SK-N-SH treated with all-trans-retinoic acid at 6 μM for 48 hours (cell line): ENCODE measurements around the gene EXOC1.

Experiments
- ATAC-seq: fragments of 200-7000 bp; cut with Tn5 transposase; 3 replicates; pipeline ENCODE4 v1.9.1; 2020; ENCODE audit warnings: mild to moderate bottlenecking, moderate library complexity
- ARNTL ChIP-seq: fragments of 450-650 bp; formaldehyde crosslinking; IDR thresholded peaks from 2 replicates; pipeline ENCODE4 v1.5.0; 2020; ENCODE audit warnings: low read depth, mild to moderate bottlenecking, moderate library complexity, borderline replicate concordance
- BACH2 ChIP-seq: fragments of 250-450 bp; sonication (Bioruptor Pico); IDR thresholded peaks from 2 replicates; pipeline ENCODE4 v1.9.0; 2021; ENCODE audit warnings: mild to moderate bottlenecking, borderline replicate concordance
- CSDC2 ChIP-seq: fragments of 250-450 bp; sonication (Bioruptor Pico); IDR thresholded peaks from 2 replicates; pipeline ENCODE4 v1.5.0; 2020; ENCODE audit warnings: mild to moderate bottlenecking, moderate library complexity
- ESRRG ChIP-seq: fragments of 250-450 bp; sonication (Bioruptor Pico); IDR thresholded peaks from 2 replicates; pipeline ENCODE4 v1.6.1; 2021; ENCODE audit warnings: mild to moderate bottlenecking
- GLIS3 ChIP-seq: fragments of 250-450 bp; sonication (Bioruptor Pico); IDR thresholded peaks from 2 replicates; pipeline ENCODE4 v1.5.0; 2020; ENCODE audit warnings: mild to moderate bottlenecking, moderate library complexity
- ISL1 ChIP-seq: fragments of 250-450 bp; sonication (Bioruptor Pico); IDR thresholded peaks from 2 replicates; pipeline ENCODE4 v2.1.2; 2022; ENCODE audit warnings: mild to moderate bottlenecking, moderate library complexity
- OSR1 ChIP-seq: fragments of 250-450 bp; sonication (Bioruptor Pico); IDR thresholded peaks from 2 replicates; pipeline ENCODE4 v1.8.0; 2022; ENCODE audit warnings: moderate library complexity, mild to moderate bottlenecking, inconsistent platforms
- PPARA ChIP-seq: fragments of 250-450 bp; sonication (Bioruptor Pico); IDR thresholded peaks from 2 replicates; pipeline ENCODE4 v1.5.0; 2020; ENCODE audit warnings: mild to moderate bottlenecking, borderline replicate concordance
- RARB ChIP-seq: fragments of 250-450 bp; sonication (Bioruptor Pico); IDR thresholded peaks from 2 replicates; pipeline ENCODE4 v1.8.0; 2021; ENCODE audit warnings: mild to moderate bottlenecking, moderate library complexity
- SNAI2 ChIP-seq: fragments of 250-450 bp; sonication (Bioruptor Pico); IDR thresholded peaks from 2 replicates; pipeline ENCODE4 v1.5.0; 2020; ENCODE audit warnings: mild to moderate bottlenecking, moderate library complexity
- TCF4 ChIP-seq: fragments of 250-450 bp; sonication (Bioruptor Pico); IDR thresholded peaks from 2 replicates; pipeline ENCODE4 v1.8.0; 2021; ENCODE audit warnings: mild to moderate bottlenecking, moderate library complexity, borderline replicate concordance
- TOX ChIP-seq: fragments of 250-450 bp; sonication (Bioruptor Pico); IDR thresholded peaks from 2 replicates; pipeline ENCODE4 v1.8.0; 2021; ENCODE audit warnings: mild to moderate bottlenecking, moderate library complexity, borderline replicate concordance
- ZC3H10 ChIP-seq: fragments of 250-450 bp; sonication (Bioruptor Pico); IDR thresholded peaks from 2 replicates; pipeline ENCODE4 v1.5.1; 2021; ENCODE audit warnings: mild to moderate bottlenecking, moderate library complexity
- ZFP3 ChIP-seq: fragments of 250-450 bp; sonication (Bioruptor Pico); IDR thresholded peaks from 2 replicates; pipeline ENCODE4 v1.5.0; 2020; ENCODE audit warnings: mild to moderate bottlenecking, moderate library complexity
- ZFP30 ChIP-seq: fragments of 450-650 bp; formaldehyde crosslinking; IDR thresholded peaks from 2 replicates; pipeline ENCODE4 v1.5.0; 2022; ENCODE audit warnings: mild to moderate bottlenecking, moderate library complexity
- ZNF565 ChIP-seq: fragments of 450-650 bp; formaldehyde crosslinking; conservative IDR thresholded peaks from 2 replicates; pipeline ENCODE4 v1.5.0; 2020; ENCODE audit warnings: low read depth, mild to moderate bottlenecking, moderate library complexity
- ZNF70 ChIP-seq: fragments of 450-650 bp; formaldehyde crosslinking; IDR thresholded peaks from 2 replicates; pipeline ENCODE4 v1.5.0; 2020; ENCODE audit warnings: mild to moderate bottlenecking, moderate library complexity
- ZNF8 ChIP-seq: fragments of 450-650 bp; formaldehyde crosslinking; IDR thresholded peaks from 2 replicates; pipeline ENCODE4 v1.5.0; 2020; ENCODE audit warnings: mild to moderate bottlenecking, moderate library complexity
- TF ChIP-seq, protein P1 (sequence below): fragments of 250-450 bp; sonication (Bioruptor Pico); IDR thresholded peaks from 2 replicates; pipeline ENCODE4 v1.5.1; 2021; ENCODE audit warnings: mild to moderate bottlenecking, moderate library complexity
- TF ChIP-seq, protein P2 (sequence below): fragments of 250-450 bp; sonication (Bioruptor Pico); IDR thresholded peaks from 2 replicates; pipeline ENCODE4 v1.5.0; 2020; ENCODE audit warnings: mild to moderate bottlenecking, moderate library complexity
- TF ChIP-seq, protein P3 (sequence below): fragments of 250-450 bp; sonication (Bioruptor Pico); IDR thresholded peaks from 2 replicates; pipeline ENCODE4 v1.8.0; 2020; ENCODE audit warnings: mild to moderate bottlenecking, moderate library complexity, borderline replicate concordance
- TF ChIP-seq, protein P4 (sequence below): fragments of 250-450 bp; sonication (Bioruptor Pico); IDR thresholded peaks from 2 replicates; pipeline ENCODE4 v1.8.0; 2021; ENCODE audit warnings: low read depth, mild to moderate bottlenecking, moderate library complexity, borderline replicate concordance
- TF ChIP-seq, protein P5 (sequence below): fragments of 250-450 bp; sonication (Bioruptor Pico); IDR thresholded peaks from 2 replicates; pipeline ENCODE4 v1.5.1; 2020; ENCODE audit warnings: low read depth, mild to moderate bottlenecking, moderate library complexity

EXOC1 gene

DNA sequence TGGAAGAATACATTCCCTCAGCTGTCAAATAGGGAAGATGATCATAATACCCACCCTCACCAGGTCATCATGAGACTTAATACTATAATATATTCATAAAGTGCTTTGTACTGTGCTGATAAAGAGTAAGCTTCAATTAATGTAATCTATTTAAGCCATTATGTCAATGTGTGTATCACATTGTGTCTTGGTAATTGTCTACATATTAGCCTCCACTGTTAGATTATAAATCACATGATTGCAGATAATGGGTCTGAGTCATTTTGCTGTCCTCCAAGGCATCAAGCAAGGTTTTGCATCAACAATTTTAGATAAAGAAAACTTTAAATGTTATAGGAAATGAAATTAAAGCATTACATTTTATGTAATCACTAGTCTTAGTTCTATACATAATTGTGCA lies 50.1 kb downstream of the EXOC1 start:
- peak; percentile 67 for ATAC-seq
- peak; percentile 97 for TF ChIP-seq TCF4
- no peak for TF ChIP-seq OSR1
- TF ChIP-seq ZNF8 (CRISPR knock-in tag): 0 out of 2 replicates have a peak, but pooled peaks have one; percentile 19
- no peak for TF ChIP-seq TOX
- TF ChIP-seq ZFP3 (CRISPR knock-in tag): no peak
- no peak for TF ChIP-seq BACH2 (CRISPR knock-in tag)
- no peak for TF ChIP-seq ZFP30 (CRISPR knock-in tag)
- no peak for TF ChIP-seq ARNTL (CRISPR knock-in tag)
- no peak for TF ChIP-seq RARB (CRISPR knock-in tag)
- TF ChIP-seq, protein P1, sequence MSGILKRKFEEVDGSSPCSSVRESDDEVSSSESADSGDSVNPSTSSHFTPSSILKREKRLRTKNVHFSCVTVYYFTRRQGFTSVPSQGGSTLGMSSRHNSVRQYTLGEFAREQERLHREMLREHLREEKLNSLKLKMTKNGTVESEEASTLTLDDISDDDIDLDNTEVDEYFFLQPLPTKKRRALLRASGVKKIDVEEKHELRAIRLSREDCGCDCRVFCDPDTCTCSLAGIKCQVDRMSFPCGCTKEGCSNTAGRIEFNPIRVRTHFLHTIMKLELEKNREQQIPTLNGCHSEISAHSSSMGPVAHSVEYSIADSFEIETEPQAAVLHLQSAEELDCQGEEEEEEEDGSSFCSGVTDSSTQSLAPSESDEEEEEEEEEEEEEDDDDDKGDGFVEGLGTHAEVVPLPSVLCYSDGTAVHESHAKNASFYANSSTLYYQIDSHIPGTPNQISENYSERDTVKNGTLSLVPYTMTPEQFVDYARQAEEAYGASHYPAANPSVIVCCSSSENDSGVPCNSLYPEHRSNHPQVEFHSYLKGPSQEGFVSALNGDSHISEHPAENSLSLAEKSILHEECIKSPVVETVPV (CRISPR knock-in tag): peak; percentile 95; the same call in 1 of the 2 replicates
- TF ChIP-seq, protein P2, sequence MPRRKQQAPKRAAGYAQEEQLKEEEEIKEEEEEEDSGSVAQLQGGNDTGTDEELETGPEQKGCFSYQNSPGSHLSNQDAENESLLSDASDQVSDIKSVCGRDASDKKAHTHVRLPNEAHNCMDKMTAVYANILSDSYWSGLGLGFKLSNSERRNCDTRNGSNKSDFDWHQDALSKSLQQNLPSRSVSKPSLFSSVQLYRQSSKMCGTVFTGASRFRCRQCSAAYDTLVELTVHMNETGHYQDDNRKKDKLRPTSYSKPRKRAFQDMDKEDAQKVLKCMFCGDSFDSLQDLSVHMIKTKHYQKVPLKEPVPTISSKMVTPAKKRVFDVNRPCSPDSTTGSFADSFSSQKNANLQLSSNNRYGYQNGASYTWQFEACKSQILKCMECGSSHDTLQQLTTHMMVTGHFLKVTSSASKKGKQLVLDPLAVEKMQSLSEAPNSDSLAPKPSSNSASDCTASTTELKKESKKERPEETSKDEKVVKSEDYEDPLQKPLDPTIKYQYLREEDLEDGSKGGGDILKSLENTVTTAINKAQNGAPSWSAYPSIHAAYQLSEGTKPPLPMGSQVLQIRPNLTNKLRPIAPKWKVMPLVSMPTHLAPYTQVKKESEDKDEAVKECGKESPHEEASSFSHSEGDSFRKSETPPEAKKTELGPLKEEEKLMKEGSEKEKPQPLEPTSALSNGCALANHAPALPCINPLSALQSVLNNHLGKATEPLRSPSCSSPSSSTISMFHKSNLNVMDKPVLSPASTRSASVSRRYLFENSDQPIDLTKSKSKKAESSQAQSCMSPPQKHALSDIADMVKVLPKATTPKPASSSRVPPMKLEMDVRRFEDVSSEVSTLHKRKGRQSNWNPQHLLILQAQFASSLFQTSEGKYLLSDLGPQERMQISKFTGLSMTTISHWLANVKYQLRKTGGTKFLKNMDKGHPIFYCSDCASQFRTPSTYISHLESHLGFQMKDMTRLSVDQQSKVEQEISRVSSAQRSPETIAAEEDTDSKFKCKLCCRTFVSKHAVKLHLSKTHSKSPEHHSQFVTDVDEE (CRISPR knock-in tag): peak; percentile 80; the same call in 1 of the 2 replicates
- TF ChIP-seq, protein P3, sequence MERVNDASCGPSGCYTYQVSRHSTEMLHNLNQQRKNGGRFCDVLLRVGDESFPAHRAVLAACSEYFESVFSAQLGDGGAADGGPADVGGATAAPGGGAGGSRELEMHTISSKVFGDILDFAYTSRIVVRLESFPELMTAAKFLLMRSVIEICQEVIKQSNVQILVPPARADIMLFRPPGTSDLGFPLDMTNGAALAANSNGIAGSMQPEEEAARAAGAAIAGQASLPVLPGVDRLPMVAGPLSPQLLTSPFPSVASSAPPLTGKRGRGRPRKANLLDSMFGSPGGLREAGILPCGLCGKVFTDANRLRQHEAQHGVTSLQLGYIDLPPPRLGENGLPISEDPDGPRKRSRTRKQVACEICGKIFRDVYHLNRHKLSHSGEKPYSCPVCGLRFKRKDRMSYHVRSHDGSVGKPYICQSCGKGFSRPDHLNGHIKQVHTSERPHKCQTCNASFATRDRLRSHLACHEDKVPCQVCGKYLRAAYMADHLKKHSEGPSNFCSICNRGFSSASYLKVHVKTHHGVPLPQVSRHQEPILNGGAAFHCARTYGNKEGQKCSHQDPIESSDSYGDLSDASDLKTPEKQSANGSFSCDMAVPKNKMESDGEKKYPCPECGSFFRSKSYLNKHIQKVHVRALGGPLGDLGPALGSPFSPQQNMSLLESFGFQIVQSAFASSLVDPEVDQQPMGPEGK: no peak
- TF ChIP-seq GLIS3 (CRISPR knock-in tag): no peak
- TF ChIP-seq ESRRG (CRISPR knock-in tag): 0 out of 2 replicates have a peak, but pooled peaks have one; percentile 24
- 0 out of 2 replicates have a peak, but pooled peaks have one; percentile 37 for TF ChIP-seq ZC3H10 (CRISPR knock-in tag)
- TF ChIP-seq ISL1: peak; percentile 93
- no peak for TF ChIP-seq PPARA
- TF ChIP-seq CSDC2: no peak
- TF ChIP-seq SNAI2: peak; percentile 84; the same call in 1 of the 2 replicates
- no peak for TF ChIP-seq ZNF70 (CRISPR knock-in tag)
- TF ChIP-seq ZNF565: no peak
- TF ChIP-seq, protein P4, sequence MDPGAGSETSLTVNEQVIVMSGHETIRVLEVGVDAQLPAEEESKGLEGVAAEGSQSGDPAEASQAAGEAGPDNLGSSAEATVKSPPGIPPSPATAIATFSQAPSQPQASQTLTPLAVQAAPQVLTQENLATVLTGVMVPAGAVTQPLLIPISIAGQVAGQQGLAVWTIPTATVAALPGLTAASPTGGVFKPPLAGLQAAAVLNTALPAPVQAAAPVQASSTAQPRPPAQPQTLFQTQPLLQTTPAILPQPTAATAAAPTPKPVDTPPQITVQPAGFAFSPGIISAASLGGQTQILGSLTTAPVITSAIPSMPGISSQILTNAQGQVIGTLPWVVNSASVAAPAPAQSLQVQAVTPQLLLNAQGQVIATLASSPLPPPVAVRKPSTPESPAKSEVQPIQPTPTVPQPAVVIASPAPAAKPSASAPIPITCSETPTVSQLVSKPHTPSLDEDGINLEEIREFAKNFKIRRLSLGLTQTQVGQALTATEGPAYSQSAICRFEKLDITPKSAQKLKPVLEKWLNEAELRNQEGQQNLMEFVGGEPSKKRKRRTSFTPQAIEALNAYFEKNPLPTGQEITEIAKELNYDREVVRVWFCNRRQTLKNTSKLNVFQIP (CRISPR knock-in tag): no peak
- TF ChIP-seq, protein P5, sequence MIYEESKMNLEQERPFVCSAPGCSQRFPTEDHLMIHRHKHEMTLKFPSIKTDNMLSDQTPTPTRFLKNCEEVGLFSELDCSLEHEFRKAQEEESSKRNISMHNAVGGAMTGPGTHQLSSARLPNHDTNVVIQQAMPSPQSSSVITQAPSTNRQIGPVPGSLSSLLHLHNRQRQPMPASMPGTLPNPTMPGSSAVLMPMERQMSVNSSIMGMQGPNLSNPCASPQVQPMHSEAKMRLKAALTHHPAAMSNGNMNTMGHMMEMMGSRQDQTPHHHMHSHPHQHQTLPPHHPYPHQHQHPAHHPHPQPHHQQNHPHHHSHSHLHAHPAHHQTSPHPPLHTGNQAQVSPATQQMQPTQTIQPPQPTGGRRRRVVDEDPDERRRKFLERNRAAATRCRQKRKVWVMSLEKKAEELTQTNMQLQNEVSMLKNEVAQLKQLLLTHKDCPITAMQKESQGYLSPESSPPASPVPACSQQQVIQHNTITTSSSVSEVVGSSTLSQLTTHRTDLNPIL (CRISPR knock-in tag): peak; percentile 68

DNA sequence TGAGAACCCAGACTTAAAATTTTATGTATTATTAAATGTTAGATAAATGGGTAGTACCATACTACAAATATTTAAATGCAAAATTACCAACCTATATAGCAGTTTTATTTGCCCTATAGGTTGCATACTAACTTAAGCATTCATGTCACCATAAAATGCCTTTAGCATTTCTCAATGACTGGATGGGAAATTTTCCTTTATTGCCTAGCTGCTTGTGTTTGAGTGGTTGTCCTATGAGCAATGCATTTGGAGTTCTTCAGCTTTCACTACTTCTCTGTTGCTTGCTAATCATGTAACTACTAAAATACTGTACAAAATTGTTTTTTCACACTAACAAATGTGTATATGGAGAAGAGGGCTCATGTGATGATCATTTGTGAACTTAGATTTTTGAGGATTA lies 51.1 kb downstream of the EXOC1 start:
- ATAC-seq: no peak
- TF ChIP-seq, protein P2 (CRISPR knock-in tag): no peak
- no peak for TF ChIP-seq BACH2 (CRISPR knock-in tag)
- TF ChIP-seq RARB (CRISPR knock-in tag): no peak
- TF ChIP-seq ZC3H10 (CRISPR knock-in tag): no peak
- TF ChIP-seq, protein P4 (CRISPR knock-in tag): no peak
